HCT116 (cell line): ENCODE measurements around the gene HOXA13. TPM values are rescaled to one million over a fixed set of nuclear protein-coding genes. Genes with fewer than 3 reads are reported as not detected.

Source experiments
- ATAC-seq: fragments of 200-7000 bp; cut with Tn5 transposase; 2 replicates; pipeline ENCODE4 v1.9.1; 2020; ENCODE audit warnings: mild to moderate bottlenecking, moderate library complexity
- BruUV-seq: library from RNA; stranded (reverse); fragments of 400-500 nt; replicated peaks from 2 replicates; lab custom pipeline; 2021; lab: Mats Ljungman, UMichigan
- CTCF ChIA-PET: fragments of 300-600 bp; sonication (Branson Sonifier 250); formaldehyde crosslinking; loops from one replicate; lab custom pipeline; 2021; ENCODE audit warnings: antibody characterized with exemption; lab: Charles Lee
- POLR2A ChIA-PET: fragments of 300-600, 350-600 bp; sonication (Branson Sonifier 250); formaldehyde crosslinking; loops from one replicate; lab custom pipeline; 2021; ENCODE audit warnings: antibody characterized with exemption; lab: Charles Lee
- RAD21 ChIA-PET, 2 experiments: fragments of 300-600 bp; sonication (Branson Sonifier 250); formaldehyde crosslinking; loops; one replicate each; lab custom pipeline; 2023; ENCODE audit warnings: low total read pairs in 2 of 2; ENCODE audit not compliant: uncharacterized antibody in 2 of 2, unreplicated experiment in 2 of 2, low non-redundant PET in 1 of 2; lab: Charles Lee
- DNase-seq: peaks from one replicate; pipeline ENCODE4 v3.0.0-alpha.2; 2010; ENCODE audit warnings: low read depth, low spot score
- H2AFZ ChIP-seq: fragments of 200-600 bp; shearing (Covaris generic), sonication (generic); 2 replicates; pipeline ENCODE4 v1.6.1; 2017; ENCODE audit warnings: low read depth, mixed run types, mixed read lengths, antibody characterized with exemption, low read length; ENCODE audit not compliant: poor library complexity, severe bottlenecking
- H3K27ac ChIP-seq: 2 replicates; pipeline ENCODE4 v1.5.1; 2012; ENCODE audit warnings: low read depth, low read length
- H3K27me3 ChIP-seq: fragments of 200-600 bp; sonication (generic); 2 replicates; pipeline ENCODE4 v1.6.1; 2016; ENCODE audit warnings: mixed run types, low read length, mixed read lengths; ENCODE audit not compliant: insufficient read depth
- H3K36me3 ChIP-seq, 2 experiments: fragments of 200-500 bp in 1 of 2; fragments of 200-600 bp in 1 of 2; sonication (Bioruptor generic) in 1 of 2; sonication (generic) in 1 of 2; 2 replicates each; pipeline versions ENCODE4 v1.5.1 to v1.6.1; 2014 to 2016; ENCODE audit warnings: low read length in 2 of 2, inconsistent platforms in 1 of 2, mixed read lengths in 1 of 2, mixed run types in 1 of 2; ENCODE audit not compliant: insufficient read depth in 2 of 2, control insufficient read depth in 1 of 2
- H3K4me1 ChIP-seq, 2 experiments: fragments of 200-600 bp in 1 of 2; sonication (generic) in 1 of 2; 2 replicates each; pipeline versions ENCODE4 v1.5.1 to v1.6.1; 2012 to 2017; ENCODE audit warnings: low read length in 2 of 2, inconsistent platforms in 1 of 2, mild to moderate bottlenecking in 1 of 2, mixed read lengths in 1 of 2, mixed run types in 1 of 2, moderate library complexity in 1 of 2; ENCODE audit not compliant: insufficient read depth in 2 of 2, control insufficient read depth in 1 of 2
- H3K4me2 ChIP-seq: fragments of 200-600 bp; sonication (generic); 2 replicates; pipeline ENCODE4 v1.6.1; 2017; ENCODE audit warnings: mixed run types, low read length, mixed read lengths
- H3K4me3 ChIP-seq, 2 experiments: fragments of 200-600 bp in 1 of 2; sonication (generic) in 1 of 2; replicated peaks in 1 of 2; 2 replicates each; pipeline ENCODE4 v1.5.1; 2011 to 2016; ENCODE audit warnings: low read length in 2 of 2, control low read depth in 1 of 2, low read depth in 1 of 2, mild to moderate bottlenecking in 1 of 2, mixed read lengths in 1 of 2, mixed run types in 1 of 2
- H3K79me2 ChIP-seq: fragments of 200-600 bp; sonication (generic); 2 replicates; pipeline ENCODE4 v1.6.1; 2017; ENCODE audit warnings: mild to moderate bottlenecking, mixed run types, low read length, moderate library complexity, mixed read lengths; ENCODE audit not compliant: insufficient read depth
- H3K9ac ChIP-seq: fragments of 200-600 bp; sonication (generic); 2 replicates; pipeline ENCODE4 v1.6.1; 2016; ENCODE audit warnings: low read length, mixed read lengths
- H3K9me2 ChIP-seq: fragments of 200-600 bp; sonication (generic), shearing (Covaris generic); 2 replicates; pipeline ENCODE4 v1.6.1; 2017; ENCODE audit warnings: mixed run types, mild to moderate bottlenecking, moderate library complexity; ENCODE audit not compliant: insufficient read depth
- H3K9me3 ChIP-seq, 2 experiments: fragments of 200-500 bp in 1 of 2; fragments of 200-600 bp in 1 of 2; sonication (Bioruptor generic) in 1 of 2; sonication (generic) in 1 of 2; 2 replicates each; pipeline ENCODE4 v1.6.1; 2014 to 2017; ENCODE audit warnings: low read length in 2 of 2, mixed read lengths in 2 of 2, inconsistent platforms in 1 of 2, low read depth in 1 of 2, mild to moderate bottlenecking in 1 of 2, mixed run types in 1 of 2, moderate library complexity in 1 of 2; ENCODE audit not compliant: control insufficient read depth in 1 of 2, insufficient read depth in 1 of 2
- H4K20me1 ChIP-seq: fragments of 200-600 bp; sonication (generic), shearing (Covaris generic); 2 replicates; pipeline ENCODE4 v1.6.1; 2017; ENCODE audit warnings: mixed run types, mild to moderate bottlenecking, moderate library complexity; ENCODE audit not compliant: insufficient read depth
- CBX3 ChIP-seq: IDR thresholded peaks from 2 replicates; pipeline ENCODE4 v1.6.1; 2012; ENCODE audit warnings: low read depth
- CEBPB ChIP-seq: IDR thresholded peaks from 2 replicates; pipeline ENCODE4 v1.6.1; 2012; ENCODE audit warnings: low read depth
- EGR1 ChIP-seq: IDR thresholded peaks from 2 replicates; pipeline ENCODE4 v1.6.1; 2012; ENCODE audit warnings: low read depth
- EZH2 ChIP-seq: fragments of 200-600 bp; sonication (generic); IDR thresholded peaks from 2 replicates; pipeline ENCODE4 v1.6.1; 2017; ENCODE audit warnings: antibody characterized with exemption, mixed run types
- EZH2phosphoT487 ChIP-seq: fragments of 200-600 bp; IDR thresholded peaks from 2 replicates; pipeline ENCODE4 v1.6.1; 2018; ENCODE audit warnings: antibody characterized with exemption, borderline replicate concordance
- POLR2AphosphoS5 ChIP-seq: IDR thresholded peaks from 2 replicates; pipeline ENCODE4 v1.6.1; 2011; ENCODE audit warnings: mild to moderate bottlenecking, low read depth, low read length, moderate library complexity
- RAD21 ChIP-seq: IDR thresholded peaks from 2 replicates; pipeline ENCODE4 v1.6.1; 2012; ENCODE audit warnings: low read depth, mild to moderate bottlenecking
- SIN3A ChIP-seq: IDR thresholded peaks from 2 replicates; pipeline ENCODE4 v1.6.1; 2012; ENCODE audit warnings: low read depth
- SP1 ChIP-seq: IDR thresholded peaks from 2 replicates; pipeline ENCODE4 v1.6.1; 2012; ENCODE audit warnings: low read depth
- SRF ChIP-seq: IDR thresholded peaks from 2 replicates; pipeline ENCODE4 v1.6.1; 2012; ENCODE audit warnings: low read depth
- TCF7L2 ChIP-seq: IDR thresholded peaks from 2 replicates; pipeline ENCODE4 v1.7.0; 2011; ENCODE audit warnings: borderline replicate concordance, inconsistent platforms; ENCODE audit not compliant: insufficient read depth, insufficient read length; ENCODE audit errors: extremely low read depth
- ZFX ChIP-seq: fragments of 450-650 bp; IDR thresholded peaks from 2 replicates; pipeline ENCODE4 v1.6.1; 2017
- ZNF274 ChIP-seq: fragments of 200-500 bp; sonication (Bioruptor generic); IDR thresholded peaks from 2 replicates; pipeline ENCODE4 v1.6.1; 2014; ENCODE audit warnings: mild to moderate bottlenecking, low read depth, low read length, inconsistent platforms
- intact Hi-C: fragments of 100-400 bp; cut with micrococcal nuclease; formaldehyde crosslinking; loops from 2 replicates; pipeline ENCODE4 v1.10.0; 2022
- total RNA-seq: library from RNA; stranded (reverse); gene quantifications from one replicate; pipeline ENCODE4 v1.2.1, GENCODE V29; 2021; ENCODE audit not compliant: unreplicated experiment
- TF ChIP-seq, protein P1 (sequence below): IDR thresholded peaks from 2 replicates; pipeline ENCODE4 v1.6.1; 2011; ENCODE audit warnings: mild to moderate bottlenecking, low read length, moderate library complexity; ENCODE audit not compliant: insufficient replicate concordance; ENCODE audit errors: extremely low read depth
- TF ChIP-seq, protein P2 (sequence below): IDR thresholded peaks from 2 replicates; pipeline ENCODE4 v1.6.1; 2012
- TF ChIP-seq, protein P3 (sequence below): IDR thresholded peaks from 2 replicates; pipeline ENCODE4 v1.6.1; 2012
- TF ChIP-seq, protein P4 (sequence below): IDR thresholded peaks from 2 replicates; pipeline ENCODE4 v1.6.1; 2012; ENCODE audit warnings: low read depth

HOXA13 gene
- total RNA-seq, 1 experiment from 2014 or later = 3.6 TPM

DNA sequence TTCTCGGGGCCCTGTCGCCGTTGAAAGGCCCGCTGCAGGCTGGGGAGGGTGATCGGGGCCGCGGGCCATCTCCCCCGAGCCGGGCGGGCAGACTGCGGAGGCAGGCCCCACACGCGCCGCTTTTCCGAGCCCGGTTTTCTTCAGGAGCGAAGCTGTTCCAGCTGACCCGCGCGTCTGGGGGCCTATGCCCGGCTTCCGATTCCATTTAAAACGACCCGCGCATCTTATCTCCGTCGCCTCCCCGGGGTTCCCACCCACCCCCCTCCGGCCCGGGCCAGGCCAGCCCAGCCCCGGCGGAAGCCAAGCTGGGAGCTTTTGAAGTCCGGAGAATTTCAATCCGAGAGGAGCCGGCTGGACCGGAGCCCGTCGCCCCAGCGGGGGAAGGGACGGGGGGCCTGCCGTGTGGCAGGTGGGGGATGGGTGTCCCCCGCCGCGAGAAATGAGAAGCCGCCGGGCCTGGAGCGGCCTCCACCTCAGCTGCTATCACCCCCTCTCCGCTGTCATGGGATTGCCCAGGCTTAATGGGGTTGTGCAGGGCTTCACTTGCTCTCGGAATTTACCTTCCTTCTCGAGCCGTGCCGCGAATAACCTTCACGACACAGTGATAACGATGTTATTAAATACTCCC is 39.6 kb upstream of the HOXA13 start (continued):
- TF ChIP-seq, protein P1, sequence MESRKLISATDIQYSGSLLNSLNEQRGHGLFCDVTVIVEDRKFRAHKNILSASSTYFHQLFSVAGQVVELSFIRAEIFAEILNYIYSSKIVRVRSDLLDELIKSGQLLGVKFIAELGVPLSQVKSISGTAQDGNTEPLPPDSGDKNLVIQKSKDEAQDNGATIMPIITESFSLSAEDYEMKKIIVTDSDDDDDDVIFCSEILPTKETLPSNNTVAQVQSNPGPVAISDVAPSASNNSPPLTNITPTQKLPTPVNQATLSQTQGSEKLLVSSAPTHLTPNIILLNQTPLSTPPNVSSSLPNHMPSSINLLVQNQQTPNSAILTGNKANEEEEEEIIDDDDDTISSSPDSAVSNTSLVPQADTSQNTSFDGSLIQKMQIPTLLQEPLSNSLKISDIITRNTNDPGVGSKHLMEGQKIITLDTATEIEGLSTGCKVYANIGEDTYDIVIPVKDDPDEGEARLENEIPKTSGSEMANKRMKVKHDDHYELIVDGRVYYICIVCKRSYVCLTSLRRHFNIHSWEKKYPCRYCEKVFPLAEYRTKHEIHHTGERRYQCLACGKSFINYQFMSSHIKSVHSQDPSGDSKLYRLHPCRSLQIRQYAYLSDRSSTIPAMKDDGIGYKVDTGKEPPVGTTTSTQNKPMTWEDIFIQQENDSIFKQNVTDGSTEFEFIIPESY = no peak
- TF ChIP-seq RAD21 = no peak
- TF ChIP-seq, protein P2, sequence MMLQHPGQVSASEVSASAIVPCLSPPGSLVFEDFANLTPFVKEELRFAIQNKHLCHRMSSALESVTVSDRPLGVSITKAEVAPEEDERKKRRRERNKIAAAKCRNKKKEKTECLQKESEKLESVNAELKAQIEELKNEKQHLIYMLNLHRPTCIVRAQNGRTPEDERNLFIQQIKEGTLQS = no peak

DNA sequence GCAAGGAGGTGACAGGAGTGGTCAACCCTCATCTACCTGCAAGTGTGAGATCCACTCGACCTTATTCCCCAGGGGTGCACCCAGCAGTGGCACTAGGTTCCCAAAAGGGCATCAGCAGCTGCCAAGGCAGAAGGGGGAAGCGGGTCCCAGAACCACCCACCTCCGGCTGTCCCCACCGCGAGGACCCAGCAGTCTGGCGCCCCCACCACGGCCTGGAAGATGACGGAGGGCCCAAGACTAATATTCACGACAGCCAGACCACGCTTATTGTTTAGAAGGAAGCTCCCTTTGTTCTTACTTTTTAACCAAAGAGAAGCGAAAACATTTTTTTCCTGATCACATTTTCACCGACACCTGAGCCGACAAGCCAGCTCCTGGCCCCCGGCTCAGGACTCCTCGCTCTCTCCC is 39.1 kb upstream of the HOXA13 start:
- Histone ChIP-seq H3K9ac (no peak overlapping the region), H3K27me3 (no peaks in the 10 kb centered on the region), H3K9me2 (no peaks in the 10 kb centered on the region), H3K4me2 (no peak overlapping the region), H3K9me3 (no peaks in the 10 kb centered on the region), H4K20me1 (no peaks in the 10 kb centered on the region), H3K79me2 (no peaks in the 10 kb centered on the region), H3K4me1 (peaks cover 0 to 16% of the 10 kb centered on the region in 2 experiments; a peak in 2 of 4 replicates), H2AFZ (no peak overlapping the region), H3K36me3 (no peaks in the 10 kb centered on the region), H3K4me3 (no peak overlapping the region), H3K27ac (no peak overlapping the region)
- ChIA-PET CTCF (no interaction called here), RAD21 (no interaction called here), POLR2A (interaction anchor here (0.8 kb wide), 1 partner anchor 11 kb away, joined by 3 read pairs; no protein-coding TSS in a partner anchor)
- BruUV-seq = no TSS peak
- intact Hi-C loops = no loop called here
- ATAC-seq (no peak), DNase-seq (no peak)
- TF ChIP-seq CBX3 = no peak
- TF ChIP-seq, protein P3, sequence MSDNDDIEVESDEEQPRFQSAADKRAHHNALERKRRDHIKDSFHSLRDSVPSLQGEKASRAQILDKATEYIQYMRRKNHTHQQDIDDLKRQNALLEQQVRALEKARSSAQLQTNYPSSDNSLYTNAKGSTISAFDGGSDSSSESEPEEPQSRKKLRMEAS = no peak
- no peak for TF ChIP-seq TCF7L2
- no peak for TF ChIP-seq CEBPB
- TF ChIP-seq, protein P2 = no peak
- no peak for TF ChIP-seq EZH2phosphoT487
- no peak for TF ChIP-seq SP1
- no peak for TF ChIP-seq SIN3A
- no peak for TF ChIP-seq SRF
- no peak for TF ChIP-seq ZFX
- TF ChIP-seq, protein P1 = no peak
- no peak for TF ChIP-seq EZH2
- no peak for TF ChIP-seq POLR2AphosphoS5
- TF ChIP-seq, protein P4, sequence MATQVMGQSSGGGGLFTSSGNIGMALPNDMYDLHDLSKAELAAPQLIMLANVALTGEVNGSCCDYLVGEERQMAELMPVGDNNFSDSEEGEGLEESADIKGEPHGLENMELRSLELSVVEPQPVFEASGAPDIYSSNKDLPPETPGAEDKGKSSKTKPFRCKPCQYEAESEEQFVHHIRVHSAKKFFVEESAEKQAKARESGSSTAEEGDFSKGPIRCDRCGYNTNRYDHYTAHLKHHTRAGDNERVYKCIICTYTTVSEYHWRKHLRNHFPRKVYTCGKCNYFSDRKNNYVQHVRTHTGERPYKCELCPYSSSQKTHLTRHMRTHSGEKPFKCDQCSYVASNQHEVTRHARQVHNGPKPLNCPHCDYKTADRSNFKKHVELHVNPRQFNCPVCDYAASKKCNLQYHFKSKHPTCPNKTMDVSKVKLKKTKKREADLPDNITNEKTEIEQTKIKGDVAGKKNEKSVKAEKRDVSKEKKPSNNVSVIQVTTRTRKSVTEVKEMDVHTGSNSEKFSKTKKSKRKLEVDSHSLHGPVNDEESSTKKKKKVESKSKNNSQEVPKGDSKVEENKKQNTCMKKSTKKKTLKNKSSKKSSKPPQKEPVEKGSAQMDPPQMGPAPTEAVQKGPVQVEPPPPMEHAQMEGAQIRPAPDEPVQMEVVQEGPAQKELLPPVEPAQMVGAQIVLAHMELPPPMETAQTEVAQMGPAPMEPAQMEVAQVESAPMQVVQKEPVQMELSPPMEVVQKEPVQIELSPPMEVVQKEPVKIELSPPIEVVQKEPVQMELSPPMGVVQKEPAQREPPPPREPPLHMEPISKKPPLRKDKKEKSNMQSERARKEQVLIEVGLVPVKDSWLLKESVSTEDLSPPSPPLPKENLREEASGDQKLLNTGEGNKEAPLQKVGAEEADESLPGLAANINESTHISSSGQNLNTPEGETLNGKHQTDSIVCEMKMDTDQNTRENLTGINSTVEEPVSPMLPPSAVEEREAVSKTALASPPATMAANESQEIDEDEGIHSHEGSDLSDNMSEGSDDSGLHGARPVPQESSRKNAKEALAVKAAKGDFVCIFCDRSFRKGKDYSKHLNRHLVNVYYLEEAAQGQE = no peak
- no peak for TF ChIP-seq ZNF274
- no peak for TF ChIP-seq EGR1
